ENCODE results near the gene BMPER.

DNA sequence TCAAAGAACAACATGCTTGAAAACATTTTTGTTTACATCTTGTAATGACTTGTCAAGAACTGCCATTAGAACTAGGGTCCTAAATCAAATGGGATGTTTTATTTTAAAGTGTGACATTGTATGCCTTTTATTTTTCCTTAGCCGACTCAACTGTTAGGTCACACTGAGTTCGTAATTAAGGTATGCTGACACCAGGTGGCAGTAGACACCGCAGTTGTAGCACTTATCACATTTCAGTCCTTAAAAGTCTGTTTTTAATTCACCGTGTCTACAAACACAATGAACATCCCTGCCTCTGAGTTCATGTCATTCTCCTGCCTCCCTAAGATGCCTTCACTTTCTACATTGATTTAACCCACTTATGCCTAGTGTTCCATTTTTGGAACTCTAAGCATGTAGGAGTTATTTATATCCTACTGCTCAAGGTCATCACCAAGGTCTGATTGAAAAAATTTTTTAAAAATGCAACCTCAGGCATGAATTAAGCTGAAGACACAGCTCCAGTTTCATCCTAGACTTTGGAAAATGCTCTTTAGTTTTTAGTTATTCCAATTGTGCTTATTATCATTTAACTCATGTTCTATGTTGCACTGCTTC, 186.1 kb downstream of the BMPER start:
- TF ChIP-seq, protein P1, sequence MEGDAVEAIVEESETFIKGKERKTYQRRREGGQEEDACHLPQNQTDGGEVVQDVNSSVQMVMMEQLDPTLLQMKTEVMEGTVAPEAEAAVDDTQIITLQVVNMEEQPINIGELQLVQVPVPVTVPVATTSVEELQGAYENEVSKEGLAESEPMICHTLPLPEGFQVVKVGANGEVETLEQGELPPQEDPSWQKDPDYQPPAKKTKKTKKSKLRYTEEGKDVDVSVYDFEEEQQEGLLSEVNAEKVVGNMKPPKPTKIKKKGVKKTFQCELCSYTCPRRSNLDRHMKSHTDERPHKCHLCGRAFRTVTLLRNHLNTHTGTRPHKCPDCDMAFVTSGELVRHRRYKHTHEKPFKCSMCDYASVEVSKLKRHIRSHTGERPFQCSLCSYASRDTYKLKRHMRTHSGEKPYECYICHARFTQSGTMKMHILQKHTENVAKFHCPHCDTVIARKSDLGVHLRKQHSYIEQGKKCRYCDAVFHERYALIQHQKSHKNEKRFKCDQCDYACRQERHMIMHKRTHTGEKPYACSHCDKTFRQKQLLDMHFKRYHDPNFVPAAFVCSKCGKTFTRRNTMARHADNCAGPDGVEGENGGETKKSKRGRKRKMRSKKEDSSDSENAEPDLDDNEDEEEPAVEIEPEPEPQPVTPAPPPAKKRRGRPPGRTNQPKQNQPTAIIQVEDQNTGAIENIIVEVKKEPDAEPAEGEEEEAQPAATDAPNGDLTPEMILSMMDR (IDR thresholded peaks at IDR 0.05): peak in 3 of 4 experiments; percentile 29 to 40 (median 38)
- TF ChIP-seq EP300 (IDR thresholded peaks at IDR 0.05): no peak
